ENCODE measurements around the gene KRT7. TPM values are rescaled to one million over a fixed set of nuclear protein-coding genes. Genes with fewer than 3 reads are reported as not detected.

The KRT7 gene
- total and polyA plus RNA-seq, 9 of the 15 experiments (the other 6 are each of a cell fraction or from before 2014, with no cell fraction given) = 1.4 TPM; not detected in 8

DNA sequence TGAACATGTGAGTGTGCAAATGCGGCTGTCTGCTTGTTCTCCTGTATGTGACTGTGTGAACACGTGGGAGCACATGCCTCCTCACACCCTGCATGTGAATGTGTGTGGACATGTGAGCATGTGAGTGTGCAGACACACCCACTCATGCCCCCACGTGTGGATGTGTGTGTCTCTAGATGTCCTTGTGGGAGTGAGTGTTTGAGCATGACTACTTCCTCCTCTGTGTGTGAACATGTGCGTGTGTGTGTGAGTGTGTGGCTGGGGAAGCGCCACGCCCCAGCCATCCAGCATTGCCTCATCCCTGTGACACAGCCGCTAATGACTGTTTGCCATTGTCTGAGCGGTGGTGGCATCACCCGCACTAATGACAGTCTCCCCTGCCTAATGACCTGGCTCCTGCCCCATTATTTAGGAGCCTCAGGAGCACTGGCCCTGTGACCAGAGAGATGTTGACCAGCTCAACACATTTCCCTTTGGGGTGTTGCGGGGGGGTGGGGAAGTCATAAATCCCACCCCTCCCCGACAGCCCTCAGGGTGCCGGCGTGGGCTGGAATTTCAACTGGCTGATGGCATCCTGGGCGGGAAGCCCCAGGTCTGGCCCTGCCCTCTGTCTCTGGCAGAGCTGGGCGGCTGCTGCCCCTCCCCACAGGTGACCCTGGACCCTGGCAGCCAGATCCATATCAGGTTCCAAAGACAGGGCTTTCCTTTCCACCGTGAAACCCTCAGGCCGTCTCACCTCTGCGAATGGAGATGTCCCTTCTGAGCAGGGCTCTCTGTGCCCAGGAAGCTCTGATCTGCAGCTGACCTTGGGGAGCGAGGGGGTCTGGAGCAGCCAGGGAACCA, 29.7 kb upstream of the KRT7 start (continued):
- TF ChIP-seq FOXA3 (CRISPR knock-in tag; conservative IDR thresholded peaks at IDR 0.05 in 1 of 2, IDR thresholded peaks at IDR 0.05 in 1 of 2) (no peak), DPF2 (IDR thresholded peaks at IDR 0.05) (no peak), NR2F6 (CRISPR knock-in tag; IDR thresholded peaks at IDR 0.05) (no peak), FOXJ2 (tag; IDR thresholded peaks at IDR 0.05) (no peak), NFXL1 (CRISPR knock-in tag; IDR thresholded peaks at IDR 0.05) (no peak), CREM (IDR thresholded peaks at IDR 0.05; ENCODE audit: low read depth) (no peak), ZNF695 (CRISPR knock-in tag; IDR thresholded peaks at IDR 0.05) (no peak), KLF16 (IDR thresholded peaks at IDR 0.05) (no peak)
- TF ChIP-seq, protein P1, sequence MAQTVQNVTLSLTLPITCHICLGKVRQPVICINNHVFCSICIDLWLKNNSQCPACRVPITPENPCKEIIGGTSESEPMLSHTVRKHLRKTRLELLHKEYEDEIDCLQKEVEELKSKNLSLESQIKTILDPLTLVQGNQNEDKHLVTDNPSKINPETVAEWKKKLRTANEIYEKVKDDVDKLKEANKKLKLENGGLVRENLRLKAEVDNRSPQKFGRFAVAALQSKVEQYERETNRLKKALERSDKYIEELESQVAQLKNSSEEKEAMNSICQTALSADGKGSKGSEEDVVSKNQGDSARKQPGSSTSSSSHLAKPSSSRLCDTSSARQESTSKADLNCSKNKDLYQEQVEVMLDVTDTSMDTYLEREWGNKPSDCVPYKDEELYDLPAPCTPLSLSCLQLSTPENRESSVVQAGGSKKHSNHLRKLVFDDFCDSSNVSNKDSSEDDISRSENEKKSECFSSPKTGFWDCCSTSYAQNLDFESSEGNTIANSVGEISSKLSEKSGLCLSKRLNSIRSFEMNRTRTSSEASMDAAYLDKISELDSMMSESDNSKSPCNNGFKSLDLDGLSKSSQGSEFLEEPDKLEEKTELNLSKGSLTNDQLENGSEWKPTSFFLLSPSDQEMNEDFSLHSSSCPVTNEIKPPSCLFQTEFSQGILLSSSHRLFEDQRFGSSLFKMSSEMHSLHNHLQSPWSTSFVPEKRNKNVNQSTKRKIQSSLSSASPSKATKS (CRISPR knock-in tag; IDR thresholded peaks at IDR 0.05) = no peak
- TF ChIP-seq, protein P2, sequence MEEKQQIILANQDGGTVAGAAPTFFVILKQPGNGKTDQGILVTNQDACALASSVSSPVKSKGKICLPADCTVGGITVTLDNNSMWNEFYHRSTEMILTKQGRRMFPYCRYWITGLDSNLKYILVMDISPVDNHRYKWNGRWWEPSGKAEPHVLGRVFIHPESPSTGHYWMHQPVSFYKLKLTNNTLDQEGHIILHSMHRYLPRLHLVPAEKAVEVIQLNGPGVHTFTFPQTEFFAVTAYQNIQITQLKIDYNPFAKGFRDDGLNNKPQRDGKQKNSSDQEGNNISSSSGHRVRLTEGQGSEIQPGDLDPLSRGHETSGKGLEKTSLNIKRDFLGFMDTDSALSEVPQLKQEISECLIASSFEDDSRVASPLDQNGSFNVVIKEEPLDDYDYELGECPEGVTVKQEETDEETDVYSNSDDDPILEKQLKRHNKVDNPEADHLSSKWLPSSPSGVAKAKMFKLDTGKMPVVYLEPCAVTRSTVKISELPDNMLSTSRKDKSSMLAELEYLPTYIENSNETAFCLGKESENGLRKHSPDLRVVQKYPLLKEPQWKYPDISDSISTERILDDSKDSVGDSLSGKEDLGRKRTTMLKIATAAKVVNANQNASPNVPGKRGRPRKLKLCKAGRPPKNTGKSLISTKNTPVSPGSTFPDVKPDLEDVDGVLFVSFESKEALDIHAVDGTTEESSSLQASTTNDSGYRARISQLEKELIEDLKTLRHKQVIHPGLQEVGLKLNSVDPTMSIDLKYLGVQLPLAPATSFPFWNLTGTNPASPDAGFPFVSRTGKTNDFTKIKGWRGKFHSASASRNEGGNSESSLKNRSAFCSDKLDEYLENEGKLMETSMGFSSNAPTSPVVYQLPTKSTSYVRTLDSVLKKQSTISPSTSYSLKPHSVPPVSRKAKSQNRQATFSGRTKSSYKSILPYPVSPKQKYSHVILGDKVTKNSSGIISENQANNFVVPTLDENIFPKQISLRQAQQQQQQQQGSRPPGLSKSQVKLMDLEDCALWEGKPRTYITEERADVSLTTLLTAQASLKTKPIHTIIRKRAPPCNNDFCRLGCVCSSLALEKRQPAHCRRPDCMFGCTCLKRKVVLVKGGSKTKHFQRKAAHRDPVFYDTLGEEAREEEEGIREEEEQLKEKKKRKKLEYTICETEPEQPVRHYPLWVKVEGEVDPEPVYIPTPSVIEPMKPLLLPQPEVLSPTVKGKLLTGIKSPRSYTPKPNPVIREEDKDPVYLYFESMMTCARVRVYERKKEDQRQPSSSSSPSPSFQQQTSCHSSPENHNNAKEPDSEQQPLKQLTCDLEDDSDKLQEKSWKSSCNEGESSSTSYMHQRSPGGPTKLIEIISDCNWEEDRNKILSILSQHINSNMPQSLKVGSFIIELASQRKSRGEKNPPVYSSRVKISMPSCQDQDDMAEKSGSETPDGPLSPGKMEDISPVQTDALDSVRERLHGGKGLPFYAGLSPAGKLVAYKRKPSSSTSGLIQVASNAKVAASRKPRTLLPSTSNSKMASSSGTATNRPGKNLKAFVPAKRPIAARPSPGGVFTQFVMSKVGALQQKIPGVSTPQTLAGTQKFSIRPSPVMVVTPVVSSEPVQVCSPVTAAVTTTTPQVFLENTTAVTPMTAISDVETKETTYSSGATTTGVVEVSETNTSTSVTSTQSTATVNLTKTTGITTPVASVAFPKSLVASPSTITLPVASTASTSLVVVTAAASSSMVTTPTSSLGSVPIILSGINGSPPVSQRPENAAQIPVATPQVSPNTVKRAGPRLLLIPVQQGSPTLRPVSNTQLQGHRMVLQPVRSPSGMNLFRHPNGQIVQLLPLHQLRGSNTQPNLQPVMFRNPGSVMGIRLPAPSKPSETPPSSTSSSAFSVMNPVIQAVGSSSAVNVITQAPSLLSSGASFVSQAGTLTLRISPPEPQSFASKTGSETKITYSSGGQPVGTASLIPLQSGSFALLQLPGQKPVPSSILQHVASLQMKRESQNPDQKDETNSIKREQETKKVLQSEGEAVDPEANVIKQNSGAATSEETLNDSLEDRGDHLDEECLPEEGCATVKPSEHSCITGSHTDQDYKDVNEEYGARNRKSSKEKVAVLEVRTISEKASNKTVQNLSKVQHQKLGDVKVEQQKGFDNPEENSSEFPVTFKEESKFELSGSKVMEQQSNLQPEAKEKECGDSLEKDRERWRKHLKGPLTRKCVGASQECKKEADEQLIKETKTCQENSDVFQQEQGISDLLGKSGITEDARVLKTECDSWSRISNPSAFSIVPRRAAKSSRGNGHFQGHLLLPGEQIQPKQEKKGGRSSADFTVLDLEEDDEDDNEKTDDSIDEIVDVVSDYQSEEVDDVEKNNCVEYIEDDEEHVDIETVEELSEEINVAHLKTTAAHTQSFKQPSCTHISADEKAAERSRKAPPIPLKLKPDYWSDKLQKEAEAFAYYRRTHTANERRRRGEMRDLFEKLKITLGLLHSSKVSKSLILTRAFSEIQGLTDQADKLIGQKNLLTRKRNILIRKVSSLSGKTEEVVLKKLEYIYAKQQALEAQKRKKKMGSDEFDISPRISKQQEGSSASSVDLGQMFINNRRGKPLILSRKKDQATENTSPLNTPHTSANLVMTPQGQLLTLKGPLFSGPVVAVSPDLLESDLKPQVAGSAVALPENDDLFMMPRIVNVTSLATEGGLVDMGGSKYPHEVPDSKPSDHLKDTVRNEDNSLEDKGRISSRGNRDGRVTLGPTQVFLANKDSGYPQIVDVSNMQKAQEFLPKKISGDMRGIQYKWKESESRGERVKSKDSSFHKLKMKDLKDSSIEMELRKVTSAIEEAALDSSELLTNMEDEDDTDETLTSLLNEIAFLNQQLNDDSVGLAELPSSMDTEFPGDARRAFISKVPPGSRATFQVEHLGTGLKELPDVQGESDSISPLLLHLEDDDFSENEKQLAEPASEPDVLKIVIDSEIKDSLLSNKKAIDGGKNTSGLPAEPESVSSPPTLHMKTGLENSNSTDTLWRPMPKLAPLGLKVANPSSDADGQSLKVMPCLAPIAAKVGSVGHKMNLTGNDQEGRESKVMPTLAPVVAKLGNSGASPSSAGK (IDR thresholded peaks at IDR 0.05) = no peak
- TF ChIP-seq, protein P3, sequence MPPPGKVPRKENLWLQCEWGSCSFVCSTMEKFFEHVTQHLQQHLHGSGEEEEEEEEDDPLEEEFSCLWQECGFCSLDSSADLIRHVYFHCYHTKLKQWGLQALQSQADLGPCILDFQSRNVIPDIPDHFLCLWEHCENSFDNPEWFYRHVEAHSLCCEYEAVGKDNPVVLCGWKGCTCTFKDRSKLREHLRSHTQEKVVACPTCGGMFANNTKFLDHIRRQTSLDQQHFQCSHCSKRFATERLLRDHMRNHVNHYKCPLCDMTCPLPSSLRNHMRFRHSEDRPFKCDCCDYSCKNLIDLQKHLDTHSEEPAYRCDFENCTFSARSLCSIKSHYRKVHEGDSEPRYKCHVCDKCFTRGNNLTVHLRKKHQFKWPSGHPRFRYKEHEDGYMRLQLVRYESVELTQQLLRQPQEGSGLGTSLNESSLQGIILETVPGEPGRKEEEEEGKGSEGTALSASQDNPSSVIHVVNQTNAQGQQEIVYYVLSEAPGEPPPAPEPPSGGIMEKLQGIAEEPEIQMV (tag; conservative IDR thresholded peaks at IDR 0.05; ENCODE audit: low read depth) = no peak

All from K562 (cell line).